Spleen (tissue), 11 donors: ENCODE measurements around the gene RAB3A. TPM values are rescaled to one million over a fixed set of nuclear protein-coding genes. Genes with fewer than 3 reads are reported as not detected.
A peak's percentile ranks its signal among the peaks of the same experiment; 100 is the strongest.
"Not testable (repeated sequence)": the region's sequence is repeated elsewhere in the genome, so short reads cannot be mapped to it uniquely, and the experiment has no call there.

Source experiments
- DNase-seq: peaks from one replicate; pipeline ENCODE4 v3.0.0-alpha.2; 2020
- H3K27ac ChIP-seq, 8 donors: fragments of 200-600 bp; sonication (generic) in 7 of 8; 1 replicate in 4 of 8; 2 replicates in 4 of 8; pipeline versions ENCODE4 v1.5.0 to v1.8.0; 2016 to 2021; ENCODE audit warnings: inconsistent platforms in 4 of 8, mild to moderate bottlenecking in 4 of 8, moderate library complexity in 1 of 8
- H3K27me3 ChIP-seq, 7 donors: fragments of 200-600 bp; sonication (generic) in 6 of 7; replicated peaks in 1 of 7; 1 replicate in 4 of 7; 2 replicates in 3 of 7; pipeline versions ENCODE4 v1.5.0 to v1.8.0; 2016 to 2021; ENCODE audit warnings: inconsistent platforms in 3 of 7, mild to moderate bottlenecking in 1 of 7
- H3K36me3 ChIP-seq, 6 donors: fragments of 200-600 bp; sonication (generic) in 5 of 6; 1 replicate in 4 of 6; 2 replicates in 2 of 6; pipeline versions ENCODE4 v1.5.0 to v1.8.0; 2016 to 2021; ENCODE audit warnings: inconsistent platforms in 2 of 6
- H3K4me1 ChIP-seq, 6 donors: fragments of 200-600 bp; sonication (generic) in 5 of 6; 1 replicate in 3 of 6; 2 replicates in 3 of 6; pipeline versions ENCODE4 v1.5.0 to v1.8.0; 2016 to 2021; ENCODE audit warnings: inconsistent platforms in 3 of 6
- H3K4me3 ChIP-seq, 8 donors: fragments of 200-600 bp; sonication (generic) in 7 of 8; 1 replicate in 4 of 8; 2 replicates in 4 of 8; pipeline versions ENCODE4 v1.5.0 to v1.8.0; 2016 to 2021; ENCODE audit warnings: inconsistent platforms in 4 of 8, mild to moderate bottlenecking in 4 of 8, moderate library complexity in 2 of 8
- H3K9me3 ChIP-seq, 8 donors: fragments of 200-600 bp; sonication (generic) in 7 of 8; 1 replicate in 4 of 8; 2 replicates in 4 of 8; pipeline versions ENCODE4 v1.5.0 to v1.8.0; 2016 to 2021; ENCODE audit warnings: inconsistent platforms in 4 of 8
- POLR2A ChIP-seq, 3 donors: fragments of 450-650 bp; IDR thresholded peaks; one replicate each; pipeline ENCODE4 v1.5.1; 2017; ENCODE audit warnings: antibody characterized with exemption in 3 of 3, mild to moderate bottlenecking in 1 of 3
- POLR2AphosphoS5 ChIP-seq, 3 donors: sonication (generic); formaldehyde crosslinking; IDR thresholded peaks; one replicate each; pipeline ENCODE4 v1.5.1; 2017; ENCODE audit warnings: antibody characterized with exemption in 3 of 3
- WGBS, 5 donors: extraction: QIAGEN DNeasy Blood & Tissue Kit in 3 of 5; methylation state at CpG; one replicate each; pipeline versions ENCODE4 v1.1.5 to v1.1.7; 2013 to 2018; 5-methylcytosine and 5-hydroxymethylcytosine counted together
- intact Hi-C: fragments of 100-400 bp; cut with DNase I; formaldehyde crosslinking; loops from one replicate; pipeline ENCODE4 v1.15.0; 2023; ENCODE audit warnings: low total_unique reads
- polyA plus RNA-seq, 3 donors: library from polyadenylated mRNA; stranded (reverse); fragments of 200-250 nt; gene quantifications; one replicate each; pipeline ENCODE4 v1.2.1, GENCODE V29; 2013
- total RNA-seq, 7 donors: library from RNA; depleted of rRNA in 3 of 7; stranded (reverse); fragments of >200 nt in 3 of 7; fragmentation: NEBNext Ultra II Directional in 4 of 7; extraction: Animal tissue kit (Norgen Biotek cat#: 25700) in 4 of 7; gene quantifications; one replicate each; pipeline versions ENCODE4 v1.1.0 to v1.2.1, GENCODE V29; 2016 to 2021
- TF ChIP-seq, protein P1 (sequence below), 11 experiments: fragments of 200-600 bp in 7 of 11; fragments of 450-650 bp in 4 of 11; sonication (generic) in 4 of 11; IDR thresholded peaks in 8 of 11; conservative IDR thresholded peaks in 3 of 11; 1 replicate in 7 of 11; 2 replicates in 4 of 11; pipeline versions ENCODE4 v1.4.0 to v1.8.0; 2016 to 2021; ENCODE audit warnings: antibody characterized with exemption in 11 of 11, inconsistent platforms in 4 of 11, mild to moderate bottlenecking in 1 of 11
- donor health status: healthy with polysubstance abuse.
- donor health status: DM: no; HTN: no; CAD: no; lungs with moderate emphysema.
- donor health status: DM: no; HTN: no; CAD: no.
- donor health status: Bipolar disorder and iron deficiency.
- donor health status: healthy.
- donor health status: DM: no; HTN: no; CAD: no.
- donor health status: DM: yes; HTN: yes; CAD: no.

Gene RAB3A
- total and polyA plus RNA-seq, 10 donors = 0.72 to 6.6 (median 1.6) TPM

DNA sequence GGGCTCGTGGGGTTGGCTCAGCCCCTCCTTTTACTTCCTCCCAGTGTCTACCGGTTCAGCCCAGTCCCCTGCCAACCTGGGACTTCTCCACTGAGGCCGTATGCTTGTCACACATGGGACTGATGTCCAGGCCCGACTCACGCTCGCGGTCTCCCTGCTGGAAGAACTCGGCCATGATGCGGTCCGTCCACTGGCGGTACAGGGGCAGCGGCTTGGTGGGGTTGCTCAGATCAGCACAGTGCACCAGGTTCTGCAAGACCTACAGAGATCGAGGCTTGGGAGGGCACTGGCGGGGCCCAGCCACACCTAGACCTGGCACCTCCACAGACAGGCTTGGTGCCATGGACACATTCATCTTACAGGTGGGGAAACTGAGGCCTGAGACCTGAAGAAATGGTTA, 7.8 kb upstream of the RAB3A start:
- WGBS, 5 donors = 74 to 86% (median 75%) methylated on average over 12 to 14 of the region's 14 CpGs

DNA sequence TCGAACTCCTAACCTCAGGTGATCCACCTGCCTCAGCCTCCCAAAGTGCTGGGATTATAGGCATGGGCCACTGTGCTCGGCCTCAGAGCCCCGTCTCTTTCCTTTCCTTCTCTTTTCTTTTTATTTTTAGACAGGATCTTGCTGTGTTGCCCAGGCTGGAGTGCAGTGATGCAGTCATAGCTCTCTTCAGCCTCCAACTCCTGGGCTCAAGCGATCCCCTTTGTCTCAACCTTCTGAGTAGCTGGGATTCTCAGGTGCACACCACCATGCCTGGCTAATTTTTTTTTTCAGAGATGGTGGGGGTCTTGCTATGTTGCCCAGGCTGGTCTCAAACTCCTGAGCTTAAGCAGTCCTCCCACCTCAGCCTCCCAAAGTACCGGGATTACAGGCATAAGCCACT, 6.1 kb upstream of the RAB3A start:
- H3K4me3 ChIP-seq = peak overlapping the region in 2 of 8 donors; percentile 20 to 23
- peak overlapping the region in 3 of 8 donors; percentile 22 to 96 (median 94) for H3K27ac ChIP-seq
- WGBS, 5 donors = 72 to 89% (median 78%) methylated on average over 5 of the region's 5 CpGs
- peaks cover 5 to 29% (median 14%) of the 10 kb centered on the region in 6 donors for H3K4me1 ChIP-seq
- H3K27me3 ChIP-seq = peaks cover 0 to 51% (median 0%) of the 10 kb centered on the region in 7 donors
- intact Hi-C loops = loop anchor here (5.0 kb wide), 2 partner anchors 42 to 117 kb away; no protein-coding TSS in a partner anchor
- DNase-seq, H3K9me3 ChIP-seq, H3K36me3 ChIP-seq: not testable (repeated sequence)

More for the DNA sequence above, 7.8 kb upstream of the RAB3A start:
- peak overlapping the region in 1 of 8 donors; percentile 94 for H3K27ac ChIP-seq
- H3K27me3 ChIP-seq = peaks cover 0 to 51% (median 0%) of the 10 kb centered on the region in 7 donors
- DNase-seq = no peak
- intact Hi-C loops = no loop called here
- TF ChIP-seq POLR2A (IDR thresholded peaks at IDR 0.05) (no peak), POLR2AphosphoS5 (IDR thresholded peaks at IDR 0.05) (peak in 1 of 3 donors; percentile 17)
- TF ChIP-seq, protein P1, sequence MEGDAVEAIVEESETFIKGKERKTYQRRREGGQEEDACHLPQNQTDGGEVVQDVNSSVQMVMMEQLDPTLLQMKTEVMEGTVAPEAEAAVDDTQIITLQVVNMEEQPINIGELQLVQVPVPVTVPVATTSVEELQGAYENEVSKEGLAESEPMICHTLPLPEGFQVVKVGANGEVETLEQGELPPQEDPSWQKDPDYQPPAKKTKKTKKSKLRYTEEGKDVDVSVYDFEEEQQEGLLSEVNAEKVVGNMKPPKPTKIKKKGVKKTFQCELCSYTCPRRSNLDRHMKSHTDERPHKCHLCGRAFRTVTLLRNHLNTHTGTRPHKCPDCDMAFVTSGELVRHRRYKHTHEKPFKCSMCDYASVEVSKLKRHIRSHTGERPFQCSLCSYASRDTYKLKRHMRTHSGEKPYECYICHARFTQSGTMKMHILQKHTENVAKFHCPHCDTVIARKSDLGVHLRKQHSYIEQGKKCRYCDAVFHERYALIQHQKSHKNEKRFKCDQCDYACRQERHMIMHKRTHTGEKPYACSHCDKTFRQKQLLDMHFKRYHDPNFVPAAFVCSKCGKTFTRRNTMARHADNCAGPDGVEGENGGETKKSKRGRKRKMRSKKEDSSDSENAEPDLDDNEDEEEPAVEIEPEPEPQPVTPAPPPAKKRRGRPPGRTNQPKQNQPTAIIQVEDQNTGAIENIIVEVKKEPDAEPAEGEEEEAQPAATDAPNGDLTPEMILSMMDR (IDR thresholded peaks at IDR 0.05 in 8 of 11, conservative IDR thresholded peaks at IDR 0.05 in 3 of 11) = no peak
- no peaks in the 10 kb centered on the region for H3K9me3 ChIP-seq
- H3K4me1 ChIP-seq = peaks cover 0 to 11% (median under 1%) of the 10 kb centered on the region in 6 donors
- no peaks in the 10 kb centered on the region for H3K36me3 ChIP-seq
- H3K4me3 ChIP-seq = no peak overlapping the region

GRCh38 chr19:18208098-18208951, 4.5 kb upstream of the RAB3A start:
- Histone ChIP-seq H3K27me3 (peaks cover 0 to 51% (median 0%) of the 10 kb centered on the region in 7 donors), H3K36me3 (no peaks in the 10 kb centered on the region), H3K4me3 (peak overlapping the region in 5 of 8 donors; percentile 2 to 51 (median 18)), H3K27ac (peak overlapping the region in 7 of 8 donors; percentile 51 to 97 (median 71)), H3K4me1 (peaks cover 6 to 40% (median 20%) of the 10 kb centered on the region in 6 donors), H3K9me3 (no peaks in the 10 kb centered on the region)
- WGBS, 5 donors = 21 to 42% (median 25%) methylated on average over 14 to 32 of the region's 32 CpGs
- intact Hi-C loops = loop anchor here (5.0 kb wide), 2 partner anchors 44 to 119 kb away; no protein-coding TSS in a partner anchor
- DNase-seq = peak; percentile 86
- TF ChIP-seq POLR2A (IDR thresholded peaks at IDR 0.05) (peak in 1 of 3 donors; percentile 11), POLR2AphosphoS5 (IDR thresholded peaks at IDR 0.05) (peak; percentile 44 to 74 (median 68))
- TF ChIP-seq, protein P1 (IDR thresholded peaks at IDR 0.05 in 8 of 11, conservative IDR thresholded peaks at IDR 0.05 in 3 of 11) = peak in 10 of 11 experiments; percentile 5 to 80 (median 53)

DNA sequence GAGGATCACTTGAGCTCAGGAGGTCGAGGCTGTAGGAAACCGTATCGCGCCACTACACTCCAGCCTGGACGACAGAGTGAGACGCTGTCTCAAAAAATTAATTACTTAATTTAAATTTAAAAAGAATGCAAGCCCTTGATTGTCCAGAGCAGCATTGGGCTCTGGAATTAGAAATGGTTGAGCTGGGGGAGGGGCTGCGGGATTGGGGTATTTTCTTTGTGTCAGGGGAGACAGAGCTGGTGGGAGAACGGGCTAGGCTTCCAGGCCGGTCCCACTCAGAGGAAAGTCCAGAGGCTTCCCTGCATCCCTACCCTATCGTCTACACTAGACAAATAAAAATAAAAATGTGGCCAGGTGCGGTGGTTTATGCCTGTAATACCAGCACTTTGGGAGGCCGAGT, 2.2 kb upstream of the RAB3A start:
- intact Hi-C loops = loop anchor here (5.0 kb wide), 2 partner anchors 46 to 121 kb away; no protein-coding TSS in a partner anchor

More for the DNA sequence above, 2.2 kb upstream of the RAB3A start:
- WGBS, 5 donors = 67 to 84% (median 80%) methylated on average over 12 of the region's 12 CpGs
- no peaks in the 10 kb centered on the region for H3K9me3 ChIP-seq
- no peak for DNase-seq
- TF ChIP-seq POLR2AphosphoS5 (IDR thresholded peaks at IDR 0.05) (no peak), POLR2A (IDR thresholded peaks at IDR 0.05) (no peak)
- TF ChIP-seq, protein P1 (IDR thresholded peaks at IDR 0.05 in 8 of 11, conservative IDR thresholded peaks at IDR 0.05 in 3 of 11) = no peak
- H3K27ac ChIP-seq = peak overlapping the region; percentile 79 to 97 (median 95)
- peaks cover 0 to 12% (median 0%) of the 10 kb centered on the region in 6 donors for H3K36me3 ChIP-seq
- H3K4me1 ChIP-seq = peaks cover 12 to 57% (median 32%) of the 10 kb centered on the region in 6 donors
- peak overlapping the region in 2 of 8 donors; percentile 87 for H3K4me3 ChIP-seq
- peaks cover 0 to 37% (median 0%) of the 10 kb centered on the region in 7 donors for H3K27me3 ChIP-seq
